HepG2 (cell line): ENCODE data around the gene WNK2. TPM values are rescaled to one million over a fixed set of nuclear protein-coding genes. Genes with fewer than 3 reads are reported as not detected.
A peak's percentile ranks its signal among the peaks of the same experiment; 100 is the strongest.

Experiments used
- ATAC-seq: fragments of 200-7000 bp; cut with Tn5 transposase; 3 replicates; pipeline ENCODE4 v1.9.1; 2020; ENCODE audit warnings: mild to moderate bottlenecking, moderate library complexity
- BruUV-seq: library from RNA; stranded (reverse); fragments of 400-500 nt; replicated peaks from 2 replicates; lab custom pipeline; 2021; lab: Mats Ljungman, UMichigan
- CTCF ChIA-PET: fragments of 300-600 bp; formaldehyde crosslinking; extraction: SDS; loops from one replicate; lab custom pipeline; 2021; ENCODE audit warnings: low total read pairs, inconsistent platforms, low intra/inter-chr PET ratio; lab: Yijun Ruan, JAX
- POLR2A ChIA-PET: fragments of 350-600 bp; sonication (Branson Sonifier 250); formaldehyde crosslinking; loops from one replicate; lab custom pipeline; 2020; ENCODE audit warnings: antibody characterized with exemption, inconsistent platforms; lab: Yijun Ruan, JAX
- DNase-seq: peaks from one replicate; pipeline ENCODE4 v3.0.0-alpha.2; 2015; ENCODE audit warnings: low spot score
- FAIRE-seq: peaks from 3 replicates; lab custom pipeline; 2011; peaks lifted over from hg19 to GRCh38; lab: Jason Lieb, UNC
- H2AFZ ChIP-seq: one replicate; pipeline ENCODE4 v1.6.1; 2011; ENCODE audit warnings: low read length, inconsistent platforms
- H3K27ac ChIP-seq: fragments of 300-600 bp; 3 replicates; pipeline ENCODE4 v1.8.0; 2011; ENCODE audit warnings: mixed run types, mild to moderate bottlenecking, mixed read lengths, low read length, inconsistent platforms; ENCODE audit not compliant: insufficient read depth; ENCODE audit errors: extremely low read length
- H3K27me3 ChIP-seq, 2 experiments: fragments of 200-600 bp in 1 of 2; 2 replicates in 1 of 2; 3 replicates in 1 of 2; pipeline versions ENCODE4 v1.6.0 to v1.8.0; 2011; ENCODE audit warnings: low read length in 2 of 2, mild to moderate bottlenecking in 2 of 2, moderate library complexity in 2 of 2, inconsistent platforms in 1 of 2; ENCODE audit not compliant: insufficient read depth in 2 of 2, control insufficient read depth in 1 of 2
- H3K36me3 ChIP-seq, 2 experiments: fragments of 200-600 bp in 1 of 2; replicated peaks in 1 of 2; 2 replicates in 1 of 2; 3 replicates in 1 of 2; pipeline versions ENCODE4 v1.5.1 to v1.8.0; 2011; ENCODE audit warnings: low read length in 2 of 2, inconsistent platforms in 1 of 2; ENCODE audit not compliant: insufficient read depth in 2 of 2, control insufficient read depth in 1 of 2
- H3K4me1 ChIP-seq: 2 replicates; pipeline ENCODE4 v1.5.1; 2012; ENCODE audit warnings: low read length, inconsistent platforms; ENCODE audit not compliant: insufficient read depth
- H3K4me2 ChIP-seq: 2 replicates; pipeline ENCODE4 v1.6.0; 2011; ENCODE audit warnings: low read depth, low read length, inconsistent platforms
- H3K4me3 ChIP-seq, 3 experiments: fragments of 200-600 bp in 1 of 3; sonication (generic), shearing (Covaris generic) in 1 of 3; replicated peaks in 1 of 3; 2 replicates each; pipeline ENCODE4 v1.5.1; 2011 to 2016; ENCODE audit warnings: low read length in 3 of 3, inconsistent platforms in 2 of 3, low read depth in 2 of 3, mild to moderate bottlenecking in 2 of 3, control low read depth in 1 of 3, mixed read lengths in 1 of 3; ENCODE audit not compliant: insufficient read depth in 1 of 3
- H3K79me2 ChIP-seq: one replicate; pipeline ENCODE4 v1.6.1; 2011; ENCODE audit warnings: low read length, inconsistent platforms; ENCODE audit not compliant: insufficient read depth
- H3K9ac ChIP-seq: 2 replicates; pipeline ENCODE4 v1.6.0; 2011; ENCODE audit warnings: mild to moderate bottlenecking, low read depth, low read length, inconsistent platforms; ENCODE audit not compliant: insufficient read depth
- H3K9me3 ChIP-seq: 2 replicates; pipeline ENCODE4 v1.5.1; 2012; ENCODE audit warnings: mild to moderate bottlenecking, low read length
- H4K20me1 ChIP-seq: 2 replicates; pipeline ENCODE4 v1.6.0; 2011; ENCODE audit warnings: inconsistent platforms, mild to moderate bottlenecking, low read length, moderate library complexity; ENCODE audit not compliant: insufficient read depth
- HMGXB4 ChIP-seq, 2 experiments: sonication (generic) in 1 of 2; formaldehyde crosslinking in 1 of 2; IDR thresholded peaks; 2 replicates each; pipeline versions ENCODE4 v1.4.0 to v1.6.1; 2018 to 2020; ENCODE audit warnings: missing genetic modification reagents in 2 of 2, borderline replicate concordance in 1 of 2, low read depth in 1 of 2, mild to moderate bottlenecking in 1 of 2, missing biosample characterization in 1 of 2
- SPEN ChIP-seq: sonication (generic); formaldehyde crosslinking; IDR thresholded peaks from 2 replicates; pipeline ENCODE4 v1.5.1; 2020; ENCODE audit warnings: low read depth, mild to moderate bottlenecking, missing genetic modification reagents
- ZNF10 ChIP-seq: sonication (generic); formaldehyde crosslinking; IDR thresholded peaks from 2 replicates; pipeline ENCODE4 v1.4.0; 2020; ENCODE audit warnings: mild to moderate bottlenecking, low read depth, missing genetic modification reagents, borderline replicate concordance
- ZNF567 ChIP-seq: sonication (generic); formaldehyde crosslinking; IDR thresholded peaks from 2 replicates; pipeline ENCODE4 v1.8.1; 2023; ENCODE audit warnings: mild to moderate bottlenecking, missing genetic modification reagents, borderline replicate concordance
- ZNF782 ChIP-seq: sonication (generic); formaldehyde crosslinking; IDR thresholded peaks from 2 replicates; pipeline ENCODE4 v1.4.0; 2020; ENCODE audit warnings: missing genetic modification reagents, mild to moderate bottlenecking, borderline replicate concordance
- ZSCAN5A ChIP-seq: sonication (generic); formaldehyde crosslinking; IDR thresholded peaks from 2 replicates; pipeline ENCODE4 v1.8.0; 2022; ENCODE audit warnings: mild to moderate bottlenecking, missing genetic modification reagents, borderline replicate concordance
- WGBS: methylation state at CpG from one replicate; pipeline ENCODE4 v1.1.6; 2017; ENCODE audit warnings: low lambda C conversion rate; 5-methylcytosine and 5-hydroxymethylcytosine counted together
- in situ Hi-C: cut with HindIII; loops from 2 replicates; pipeline ENCODE4 v1.10.0; 2017; ENCODE audit warnings: low pct_unique_long_range_greater_than_20kb; ENCODE audit not compliant: extremely low pct_ligation_motif_present
- intact Hi-C: fragments of 100-400 bp; cut with micrococcal nuclease; formaldehyde crosslinking; loops from one replicate; pipeline ENCODE4 v1.10.0; 2022; ENCODE audit not compliant: unreplicated experiment
- polyA plus RNA-seq, 8 experiments: library from polyadenylated mRNA; depleted of rRNA in 3 of 8; stranded (reverse) in 7 of 8; unstranded in 1 of 8; fragments of >200 nt; fragmentation: Illumina TruSeq in 4 of 8; extraction: Trizol in 4 of 8; gene quantifications; 2 replicates each; pipeline versions ENCODE4 v1.2.1 to v1.2.3, GENCODE V29; 2011 to 2016; ENCODE audit warnings: low read depth in 4 of 8, missing spikeins in 1 of 8, mixed read lengths in 1 of 8; ENCODE audit not compliant: insufficient read depth in 1 of 8
- total RNA-seq, 5 experiments: library from RNA; depleted of rRNA; stranded (reverse); fragments of >200 nt; fragmentation: Illumina TruSeq; extraction: Trizol; gene quantifications; 2 replicates each; pipeline ENCODE4 v1.2.3, GENCODE V29; 2016; ENCODE audit warnings: low read depth in 1 of 5

WNK2 gene
- total and polyA plus RNA-seq, 2 of the 13 experiments (the other 11 are each of a cell fraction or from before 2014, with no cell fraction given), result 10.5 to 12.0 TPM

GRCh38 chr9:93305497-93306020 is 121.6 kb downstream of the WNK2 start:
- no peaks in the 10 kb centered on the region for H3K9me3 ChIP-seq
- ATAC-seq (no peak), DNase-seq (no peak), FAIRE-seq (no peak)
- H2AFZ ChIP-seq, result no peak overlapping the region
- CTCF ChIA-PET, result interaction anchor here (1.2 to 2.6 kb wide), 3 partner anchors 28 to 196 kb away, joined by 5 to 23 read pairs (median 7); no protein-coding TSS in a partner anchor
- H3K36me3 ChIP-seq, result peaks cover 0 to 4% of the 10 kb centered on the region in 2 experiments; a peak in 3 of 5 replicates
- H3K27me3 ChIP-seq, result no peaks in the 10 kb centered on the region
- H3K4me2 ChIP-seq, result no peak overlapping the region
- H3K79me2 ChIP-seq, result no peaks in the 10 kb centered on the region
- H3K27ac ChIP-seq, result no peak overlapping the region
- H3K4me3 ChIP-seq, result no peak overlapping the region
- no peaks in the 10 kb centered on the region for H4K20me1 ChIP-seq
- intact Hi-C loops (no loop called here), in situ Hi-C loops (loop anchor here (10.0 kb wide), 1 partner anchor 51 kb away; no protein-coding TSS in a partner anchor)
- no TSS peak for BruUV-seq
- TF ChIP-seq HMGXB4 (CRISPR knock-in tag; IDR thresholded peaks at IDR 0.05; ENCODE audit: borderline replicate concordance in 1 of 2, low read depth in 1 of 2), result 0 out of 4 replicates have a peak, but pooled peaks of 1 of the 2 experiments have one; percentile 7
- no peak for TF ChIP-seq ZNF10 (CRISPR knock-in tag)
- TF ChIP-seq, all 625 proteins: peak for 1
- WGBS, result 96% methylated on average over 15 of the region's 15 CpGs
- no peak overlapping the region for H3K9ac ChIP-seq
- POLR2A ChIA-PET, result interaction anchor here (1.6 kb wide), 1 partner anchor 172 kb away, joined by 5 read pairs; the partner anchor contains the start of gene NINJ1
- H3K4me1 ChIP-seq, result peaks cover 38% of the 10 kb centered on the region

- Histone ChIP-seq H3K4me1 (peaks cover 33% of the 10 kb centered on the region), H3K4me2 (no peak overlapping the region), H2AFZ (no peak overlapping the region), H3K27me3 (no peaks in the 10 kb centered on the region), H3K9ac (no peak overlapping the region), H4K20me1 (no peaks in the 10 kb centered on the region), H3K36me3 (peaks cover 0 to 4% of the 10 kb centered on the region in 2 experiments; a peak in 3 of 5 replicates), H3K27ac (no peak overlapping the region), H3K4me3 (no peak overlapping the region), H3K9me3 (no peaks in the 10 kb centered on the region), H3K79me2 (no peaks in the 10 kb centered on the region)
- ATAC-seq (no peak), DNase-seq (no peak), FAIRE-seq (no peak)
- 99% methylated on average over 9 of the region's 9 CpGs for WGBS
- intact Hi-C loops, result no loop called here
- CTCF ChIA-PET, result interaction anchor here (2.6 kb wide), 1 partner anchor 146 kb away, joined by 23 read pairs; no protein-coding TSS in a partner anchor
- no TSS peak for BruUV-seq
- POLR2A ChIA-PET, result interaction anchor here (1.6 kb wide), 1 partner anchor 172 kb away, joined by 5 read pairs; the partner anchor contains the start of gene NINJ1
- in situ Hi-C loops, result loop anchor here (10.0 kb wide), 1 partner anchor 51 kb away; no protein-coding TSS in a partner anchor
- TF ChIP-seq ZNF567 (CRISPR knock-in tag) (no peak), SPEN (CRISPR knock-in tag) (no peak), ZSCAN5A (CRISPR knock-in tag) (no peak), ZNF782 (no peak)
These were observed 122.1 kb downstream of the WNK2 start for GRCh38 chr9:93306081-93306480.
